DLD1 (cell line): Measurements from ENCODE around the gene CDV3.

Experiments used
- in situ Hi-C: cut with HindIII; loops from 2 replicates; pipeline ENCODE4 v1.10.0; 2017; ENCODE audit warnings: low sequenced_read_pairs

Gene CDV3

GRCh38 chr3:133568294-133569014 lies 5.0 kb upstream of the CDV3 start:
- in situ Hi-C loops, result no loop called here

- in situ Hi-C loops, result no loop called here
Observed at GRCh38 chr3:133570139-133570936, 3.1 kb upstream of the CDV3 start.

- in situ Hi-C loops, result no loop called here
Observed at GRCh38 chr3:133570937-133571320, 2.6 kb upstream of the CDV3 start.

GRCh38 chr3:133572158-133573053 lies 1.1 kb upstream of the CDV3 start:
- in situ Hi-C loops, result no loop called here

- in situ Hi-C loops, result no loop called here
Observed at GRCh38 chr3:133573054-133573628, 345 bp upstream of the CDV3 start.

GRCh38 chr3:133574260-133574881 lies 885 bp downstream of the CDV3 start:
- in situ Hi-C loops, result no loop called here

GRCh38 chr3:133575086-133575485 lies 1.6 kb downstream of the CDV3 start:
- in situ Hi-C loops, result no loop called here

- in situ Hi-C loops, result no loop called here
Observed at GRCh38 chr3:133576169-133576568, 2.7 kb downstream of the CDV3 start.

GRCh38 chr3:133578548-133579191 lies 5.2 kb downstream of the CDV3 start:
- in situ Hi-C loops, result no loop called here

- in situ Hi-C loops, result no loop called here
Observed at GRCh38 chr3:133583396-133583795, 9.9 kb downstream of the CDV3 start.

- in situ Hi-C loops, result no loop called here
Observed at GRCh38 chr3:133588035-133588434, 14.5 kb downstream of the CDV3 start.

GRCh38 chr3:133588784-133589465 lies 15.4 kb downstream of the CDV3 start:
- in situ Hi-C loops, result no loop called here

- in situ Hi-C loops, result no loop called here
Observed at GRCh38 chr3:133589503-133589902, 16.0 kb downstream of the CDV3 start.

- in situ Hi-C loops, result no loop called here
Observed at GRCh38 chr3:133591271-133591742, 17.8 kb downstream of the CDV3 start.

- in situ Hi-C loops, result no loop called here
Observed at GRCh38 chr3:133592843-133593242, 19.4 kb downstream of the CDV3 start.

GRCh38 chr3:133593243-133593642 lies 19.8 kb downstream of the CDV3 start:
- in situ Hi-C loops, result no loop called here

- in situ Hi-C loops, result no loop called here
Observed at GRCh38 chr3:133595341-133595740, 21.9 kb downstream of the CDV3 start.

- in situ Hi-C loops, result no loop called here
Observed at GRCh38 chr3:133598405-133598804, 24.9 kb downstream of the CDV3 start.

GRCh38 chr3:133599280-133599679 lies 25.8 kb downstream of the CDV3 start:
- in situ Hi-C loops, result no loop called here
